AG10803 (cell line): Measurements from ENCODE around the gene TCFL5.

Source experiments
- DNase-seq: peaks from one replicate; pipeline ENCODE4 v3.0.0; 2010; ENCODE audit warnings: low read depth
- H3K4me3 ChIP-seq: 2 replicates; pipeline ENCODE4 v1.5.1; 2011; ENCODE audit warnings: mild to moderate bottlenecking, low read length, control low read depth
- CTCF ChIP-seq: conservative IDR thresholded peaks from 2 replicates; pipeline ENCODE4 v1.5.1; 2011; ENCODE audit warnings: mild to moderate bottlenecking, low read length, control low read depth, inconsistent platforms

Gene TCFL5

DNA sequence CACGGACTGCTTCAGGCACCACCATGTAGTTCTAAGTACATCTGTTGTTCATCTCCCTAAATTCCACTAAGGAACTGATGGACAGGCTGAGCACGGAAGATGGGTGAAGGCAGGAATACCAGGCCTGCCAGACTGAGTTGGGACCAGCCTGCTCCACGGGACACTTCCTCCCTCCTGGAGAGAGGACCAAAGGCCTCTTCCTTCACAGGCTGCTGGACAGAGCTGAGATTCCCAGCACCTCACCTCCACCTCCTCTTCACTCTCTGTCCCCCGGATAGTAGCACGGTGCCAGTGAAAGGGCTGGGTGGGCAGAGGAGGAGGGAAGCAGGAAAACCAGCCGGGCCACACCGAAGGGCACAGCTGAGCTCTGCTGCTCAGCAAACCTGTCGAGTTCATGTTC lies 22.9 kb upstream of the TCFL5 start:
- DNase-seq, result no peak
- H3K4me3 ChIP-seq, result no peak overlapping the region
- TF ChIP-seq CTCF, result no peak

GRCh38 chr20:62882426-62882825 lies 20.8 kb upstream of the TCFL5 start:
- TF ChIP-seq CTCF, result no peak
- DNase-seq, result no peak

DNA sequence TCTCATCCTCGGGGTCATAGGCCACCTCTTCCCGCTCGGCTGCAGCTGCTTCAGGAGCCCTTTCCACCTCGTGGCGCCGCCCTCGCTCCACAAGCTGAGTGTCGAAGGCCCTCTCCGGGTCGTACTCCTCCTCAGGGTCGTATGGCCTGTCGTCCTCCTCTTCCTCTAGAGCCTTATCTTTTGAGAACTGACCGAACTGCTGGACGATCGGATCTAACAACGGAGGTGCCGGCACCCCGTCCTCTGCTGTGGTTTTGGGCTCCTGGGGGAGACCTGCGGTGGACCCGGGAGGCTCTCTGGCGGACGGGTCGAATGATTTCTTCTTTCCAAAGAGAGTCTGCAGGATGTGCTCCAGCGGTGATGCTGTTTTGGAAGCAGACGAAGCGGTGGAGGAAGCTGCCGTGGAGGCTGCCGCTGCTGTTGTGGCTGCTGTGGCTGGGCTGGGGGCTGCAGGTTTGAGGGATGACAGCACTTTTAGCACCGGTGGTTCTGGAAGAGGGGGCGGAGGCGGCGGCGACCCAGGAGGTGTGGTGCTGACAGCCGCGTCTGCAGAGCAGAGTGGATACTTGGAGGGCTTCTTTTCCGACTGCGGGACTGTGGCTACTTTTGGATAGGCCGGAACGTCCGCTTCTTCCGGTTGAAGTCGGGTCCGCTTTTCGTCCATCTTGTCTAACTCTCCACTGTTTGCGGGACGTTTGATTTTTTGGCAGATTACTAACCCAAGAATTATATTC lies 20.2 kb upstream of the TCFL5 start:
- TF ChIP-seq CTCF, result no peak
- no peak for DNase-seq
- no peak overlapping the region for H3K4me3 ChIP-seq

More at GRCh38 chr20:62882426-62882825, 20.8 kb upstream of the TCFL5 start:
- H3K4me3 ChIP-seq, result no peak overlapping the region

DNA sequence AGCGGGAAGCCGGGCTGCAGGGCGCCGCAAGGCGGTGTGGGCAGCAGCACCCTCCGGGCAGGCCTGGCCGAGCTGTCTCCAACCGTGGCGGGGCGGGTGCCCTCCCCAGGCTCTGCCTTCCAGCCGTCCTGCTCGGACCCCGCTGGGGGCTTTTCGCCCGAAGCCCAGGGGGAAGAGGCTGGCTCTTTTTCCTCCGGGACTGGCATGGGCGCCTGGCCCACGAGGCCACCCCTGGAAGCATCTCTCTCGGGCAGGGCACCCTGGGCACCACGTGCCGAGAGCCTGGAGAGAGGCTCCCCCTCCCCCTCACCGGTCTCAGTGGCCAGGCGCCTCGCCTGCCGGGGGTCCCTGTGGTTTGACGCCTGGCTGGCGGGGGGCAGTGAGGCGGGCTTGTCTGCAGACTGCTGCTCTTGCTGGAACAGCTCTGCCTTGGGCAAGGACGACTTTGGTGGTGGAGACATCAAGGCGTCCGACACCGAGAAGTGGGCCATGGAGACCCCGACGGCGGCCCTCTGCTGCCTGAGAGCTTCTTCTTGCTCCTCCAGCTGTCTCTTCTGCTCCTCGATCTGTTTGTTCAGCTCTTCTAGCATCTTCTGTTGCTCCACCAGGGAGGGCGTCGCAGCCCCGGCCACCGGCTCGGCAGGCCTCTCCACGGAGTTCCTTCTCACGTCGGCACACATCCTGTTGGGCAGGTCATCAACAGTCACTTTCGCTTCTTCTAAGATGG lies 19.5 kb upstream of the TCFL5 start:
- no peak for DNase-seq
- no peak overlapping the region for H3K4me3 ChIP-seq
- no peak for TF ChIP-seq CTCF

- H3K4me3 ChIP-seq, result no peak overlapping the region
- no peak for DNase-seq
- no peak for TF ChIP-seq CTCF
Observed at GRCh38 chr20:62880147-62880934, 18.7 kb upstream of the TCFL5 start.

- no peak for TF ChIP-seq CTCF
- no peak for DNase-seq
- no peak overlapping the region for H3K4me3 ChIP-seq
Observed at GRCh38 chr20:62879275-62880146, 17.9 kb upstream of the TCFL5 start.
